B cell (primary cell): ENCODE data around the gene RIT1.

Experiments
- CTCF ChIP-seq: fragments of 200-600 bp; IDR thresholded peaks from one replicate; pipeline ENCODE4 v1.8.0; 2022; ENCODE audit warnings: antibody characterized with exemption, mild to moderate bottlenecking
- EZH2 ChIP-seq: IDR thresholded peaks from 2 replicates; pipeline ENCODE4 v1.6.1; 2012; ENCODE audit warnings: borderline replicate concordance, low read depth, mild to moderate bottlenecking, moderate library complexity, low read length; ENCODE audit not compliant: insufficient read depth, poor library complexity, severe bottlenecking

DNA sequence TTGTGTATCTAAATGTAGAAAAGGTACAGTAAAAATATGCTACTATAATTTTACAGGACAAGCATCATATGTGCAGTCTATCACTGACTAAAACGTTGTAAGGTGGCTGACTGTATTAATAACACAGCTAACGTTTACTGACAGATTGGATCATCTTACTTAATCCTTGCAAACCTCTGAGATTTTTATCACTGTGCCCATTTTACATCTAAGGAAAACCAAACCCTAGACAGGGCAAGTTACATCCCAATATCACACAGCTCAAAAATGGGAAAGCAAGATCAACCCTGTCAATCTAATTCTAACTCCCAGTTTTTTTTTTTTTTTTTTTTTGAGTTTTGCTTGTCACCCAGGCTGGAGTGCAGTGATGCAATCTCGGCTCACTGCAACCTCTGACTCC lies 7.5 kb upstream of the RIT1 start:
- TF ChIP-seq CTCF, result no peak
- TF ChIP-seq EZH2, result no peak
